ENCODE data around the gene IGF2.

Gene IGF2

GRCh38 chr11:2104524-2105440 is 34.4 kb downstream of the IGF2 start:
- no peak for TF ChIP-seq FOXP2 (optimal IDR thresholded peaks at IDR 0.05; ENCODE audit: control extremely low read depth, extremely low read length, insufficient read depth)
- no peak for TF ChIP-seq EZH2 (IDR thresholded peaks at IDR 0.05)
- TF ChIP-seq POLR2AphosphoS5 (IDR thresholded peaks at IDR 0.05; ENCODE audit: borderline replicate concordance, low read depth, low read length), result no peak
- H3K4me3 ChIP-seq, result no peak overlapping the region
- DNase-seq (ENCODE audit: low read depth, low spot score), result no peak
- no peak overlapping the region for H3K9ac ChIP-seq (ENCODE audit: insufficient read length)
- H3K36me3 ChIP-seq (ENCODE audit: insufficient read depth, low read length), result no peaks in the 10 kb centered on the region
- H3K27ac ChIP-seq, result no peak overlapping the region
- no peaks in the 10 kb centered on the region for H3K9me3 ChIP-seq (ENCODE audit: low read depth, low read length)

- Histone ChIP-seq H3K4me3 (no peak overlapping the region), H3K27ac (no peak overlapping the region), H3K9ac (ENCODE audit: insufficient read length) (no peak overlapping the region), H3K36me3 (ENCODE audit: insufficient read depth, low read length) (no peaks in the 10 kb centered on the region), H3K9me3 (ENCODE audit: low read depth, low read length) (no peaks in the 10 kb centered on the region)
- TF ChIP-seq FOXP2 (optimal IDR thresholded peaks at IDR 0.05; ENCODE audit: control extremely low read depth, extremely low read length, insufficient read depth) (no peak), EZH2 (IDR thresholded peaks at IDR 0.05) (no peak), POLR2AphosphoS5 (IDR thresholded peaks at IDR 0.05; ENCODE audit: borderline replicate concordance, low read depth, low read length) (no peak)
- no peak for DNase-seq (ENCODE audit: low read depth, low spot score)
Observed at GRCh38 chr11:2103668-2104523, 35.3 kb downstream of the IGF2 start.

GRCh38 chr11:2102883-2103213 is 36.3 kb downstream of the IGF2 start:
- H3K36me3 ChIP-seq (ENCODE audit: insufficient read depth, low read length), result no peaks in the 10 kb centered on the region
- no peak overlapping the region for H3K4me3 ChIP-seq
- no peak overlapping the region for H3K9ac ChIP-seq (ENCODE audit: insufficient read length)

GRCh38 chr11:2102132-2102882 is 36.9 kb downstream of the IGF2 start:
- Histone ChIP-seq H3K9ac (ENCODE audit: insufficient read length) (no peak overlapping the region), H3K4me3 (no peak overlapping the region), H3K36me3 (ENCODE audit: insufficient read depth, low read length) (no peaks in the 10 kb centered on the region), H3K27ac (no peak overlapping the region), H3K9me3 (ENCODE audit: low read depth, low read length) (no peaks in the 10 kb centered on the region)
- TF ChIP-seq POLR2AphosphoS5 (IDR thresholded peaks at IDR 0.05; ENCODE audit: borderline replicate concordance, low read depth, low read length) (no peak), FOXP2 (optimal IDR thresholded peaks at IDR 0.05; ENCODE audit: control extremely low read depth, extremely low read length, insufficient read depth) (no peak), EZH2 (IDR thresholded peaks at IDR 0.05) (no peak)
- DNase-seq (ENCODE audit: low read depth, low spot score), result no peak

More at GRCh38 chr11:2102883-2103213, 36.3 kb downstream of the IGF2 start:
- TF ChIP-seq POLR2AphosphoS5 (IDR thresholded peaks at IDR 0.05; ENCODE audit: borderline replicate concordance, low read depth, low read length), result no peak
- TF ChIP-seq EZH2 (IDR thresholded peaks at IDR 0.05), result no peak
- TF ChIP-seq FOXP2 (optimal IDR thresholded peaks at IDR 0.05; ENCODE audit: control extremely low read depth, extremely low read length, insufficient read depth), result no peak
- DNase-seq (ENCODE audit: low read depth, low spot score), result no peak
- Histone ChIP-seq H3K27ac (no peak overlapping the region), H3K9me3 (ENCODE audit: low read depth, low read length) (no peaks in the 10 kb centered on the region)

GRCh38 chr11:2101171-2101675 is 38.0 kb downstream of the IGF2 start:
- no peak overlapping the region for H3K27ac ChIP-seq

GRCh38 chr11:2100361-2101170 is 38.6 kb downstream of the IGF2 start:
- no peaks in the 10 kb centered on the region for H3K9me3 ChIP-seq (ENCODE audit: low read depth, low read length)
- H3K27ac ChIP-seq, result no peak overlapping the region
- no peak for TF ChIP-seq FOXP2 (optimal IDR thresholded peaks at IDR 0.05; ENCODE audit: control extremely low read depth, extremely low read length, insufficient read depth)
- TF ChIP-seq POLR2AphosphoS5 (IDR thresholded peaks at IDR 0.05; ENCODE audit: borderline replicate concordance, low read depth, low read length), result no peak
- TF ChIP-seq EZH2 (IDR thresholded peaks at IDR 0.05), result no peak
- no peak for DNase-seq (ENCODE audit: low read depth, low spot score)
- no peak overlapping the region for H3K9ac ChIP-seq (ENCODE audit: insufficient read length)
- no peak overlapping the region for H3K4me3 ChIP-seq
- H3K36me3 ChIP-seq (ENCODE audit: insufficient read depth, low read length), result no peaks in the 10 kb centered on the region

More at GRCh38 chr11:2101171-2101675, 38.0 kb downstream of the IGF2 start:
- H3K36me3 ChIP-seq (ENCODE audit: insufficient read depth, low read length), result no peaks in the 10 kb centered on the region
- TF ChIP-seq FOXP2 (optimal IDR thresholded peaks at IDR 0.05; ENCODE audit: control extremely low read depth, extremely low read length, insufficient read depth) (no peak), EZH2 (IDR thresholded peaks at IDR 0.05) (no peak), POLR2AphosphoS5 (IDR thresholded peaks at IDR 0.05; ENCODE audit: borderline replicate concordance, low read depth, low read length) (no peak)
- no peak for DNase-seq (ENCODE audit: low read depth, low spot score)
- H3K9ac ChIP-seq (ENCODE audit: insufficient read length), result no peak overlapping the region
- H3K4me3 ChIP-seq, result no peak overlapping the region
- no peaks in the 10 kb centered on the region for H3K9me3 ChIP-seq (ENCODE audit: low read depth, low read length)

All from SK-N-MC (cell line).